PFSK-1 (cell line): ENCODE results near the gene PIAS4.

ENCODE experiments used
- POLR2AphosphoS5 ChIP-seq: IDR thresholded peaks from 2 replicates; pipeline ENCODE4 v1.6.1; 2012; ENCODE audit warnings: low read depth, mild to moderate bottlenecking, control low read depth, low read length, moderate library complexity
- SIN3A ChIP-seq: IDR thresholded peaks from 2 replicates; pipeline ENCODE4 v1.6.1; 2012; ENCODE audit warnings: mild to moderate bottlenecking, low read length, moderate library complexity, borderline replicate concordance; ENCODE audit not compliant: insufficient read depth
- TAF1 ChIP-seq: IDR thresholded peaks from 2 replicates; pipeline ENCODE4 v1.6.1; 2012; ENCODE audit warnings: low read length, control low read depth, borderline replicate concordance; ENCODE audit not compliant: insufficient read depth
- TF ChIP-seq, protein P1 (sequence below), 2 experiments: IDR thresholded peaks; 2 replicates each; pipeline versions ENCODE4 v1.6.1 to v1.8.0; 2011 to 2012; ENCODE audit warnings: low read depth in 2 of 2, low read length in 2 of 2, control low read depth in 1 of 2, inconsistent platforms in 1 of 2, mild to moderate bottlenecking in 1 of 2, moderate library complexity in 1 of 2; ENCODE audit not compliant: insufficient read depth in 1 of 2

GRCh38 chr19:3983936-3984583 is 23.5 kb upstream of the PIAS4 start:
- TF ChIP-seq POLR2AphosphoS5: no peak; the same call in none of the 2 replicates
- no peak for TF ChIP-seq TAF1
- TF ChIP-seq SIN3A: no peak; the same call in 1 of the 2 replicates
- TF ChIP-seq, protein P1, sequence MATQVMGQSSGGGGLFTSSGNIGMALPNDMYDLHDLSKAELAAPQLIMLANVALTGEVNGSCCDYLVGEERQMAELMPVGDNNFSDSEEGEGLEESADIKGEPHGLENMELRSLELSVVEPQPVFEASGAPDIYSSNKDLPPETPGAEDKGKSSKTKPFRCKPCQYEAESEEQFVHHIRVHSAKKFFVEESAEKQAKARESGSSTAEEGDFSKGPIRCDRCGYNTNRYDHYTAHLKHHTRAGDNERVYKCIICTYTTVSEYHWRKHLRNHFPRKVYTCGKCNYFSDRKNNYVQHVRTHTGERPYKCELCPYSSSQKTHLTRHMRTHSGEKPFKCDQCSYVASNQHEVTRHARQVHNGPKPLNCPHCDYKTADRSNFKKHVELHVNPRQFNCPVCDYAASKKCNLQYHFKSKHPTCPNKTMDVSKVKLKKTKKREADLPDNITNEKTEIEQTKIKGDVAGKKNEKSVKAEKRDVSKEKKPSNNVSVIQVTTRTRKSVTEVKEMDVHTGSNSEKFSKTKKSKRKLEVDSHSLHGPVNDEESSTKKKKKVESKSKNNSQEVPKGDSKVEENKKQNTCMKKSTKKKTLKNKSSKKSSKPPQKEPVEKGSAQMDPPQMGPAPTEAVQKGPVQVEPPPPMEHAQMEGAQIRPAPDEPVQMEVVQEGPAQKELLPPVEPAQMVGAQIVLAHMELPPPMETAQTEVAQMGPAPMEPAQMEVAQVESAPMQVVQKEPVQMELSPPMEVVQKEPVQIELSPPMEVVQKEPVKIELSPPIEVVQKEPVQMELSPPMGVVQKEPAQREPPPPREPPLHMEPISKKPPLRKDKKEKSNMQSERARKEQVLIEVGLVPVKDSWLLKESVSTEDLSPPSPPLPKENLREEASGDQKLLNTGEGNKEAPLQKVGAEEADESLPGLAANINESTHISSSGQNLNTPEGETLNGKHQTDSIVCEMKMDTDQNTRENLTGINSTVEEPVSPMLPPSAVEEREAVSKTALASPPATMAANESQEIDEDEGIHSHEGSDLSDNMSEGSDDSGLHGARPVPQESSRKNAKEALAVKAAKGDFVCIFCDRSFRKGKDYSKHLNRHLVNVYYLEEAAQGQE (IDR thresholded peaks at IDR 0.05; ENCODE audit: insufficient read depth in 1 of 2, low read depth in 2 of 2, low read length in 2 of 2): no peak
